22Rv1 (cell line): Measurements from ENCODE around the gene SLC7A8.

Experiments
- ZFX ChIP-seq: fragments of 450-650 bp; IDR thresholded peaks from 2 replicates; pipeline ENCODE4 v1.6.1; 2017; ENCODE audit warnings: antibody characterized with exemption, borderline replicate concordance
- TF ChIP-seq, protein P1 (sequence below): fragments of 450-650 bp; IDR thresholded peaks from 2 replicates; pipeline ENCODE4 v1.5.1; 2017; ENCODE audit warnings: mild to moderate bottlenecking

DNA sequence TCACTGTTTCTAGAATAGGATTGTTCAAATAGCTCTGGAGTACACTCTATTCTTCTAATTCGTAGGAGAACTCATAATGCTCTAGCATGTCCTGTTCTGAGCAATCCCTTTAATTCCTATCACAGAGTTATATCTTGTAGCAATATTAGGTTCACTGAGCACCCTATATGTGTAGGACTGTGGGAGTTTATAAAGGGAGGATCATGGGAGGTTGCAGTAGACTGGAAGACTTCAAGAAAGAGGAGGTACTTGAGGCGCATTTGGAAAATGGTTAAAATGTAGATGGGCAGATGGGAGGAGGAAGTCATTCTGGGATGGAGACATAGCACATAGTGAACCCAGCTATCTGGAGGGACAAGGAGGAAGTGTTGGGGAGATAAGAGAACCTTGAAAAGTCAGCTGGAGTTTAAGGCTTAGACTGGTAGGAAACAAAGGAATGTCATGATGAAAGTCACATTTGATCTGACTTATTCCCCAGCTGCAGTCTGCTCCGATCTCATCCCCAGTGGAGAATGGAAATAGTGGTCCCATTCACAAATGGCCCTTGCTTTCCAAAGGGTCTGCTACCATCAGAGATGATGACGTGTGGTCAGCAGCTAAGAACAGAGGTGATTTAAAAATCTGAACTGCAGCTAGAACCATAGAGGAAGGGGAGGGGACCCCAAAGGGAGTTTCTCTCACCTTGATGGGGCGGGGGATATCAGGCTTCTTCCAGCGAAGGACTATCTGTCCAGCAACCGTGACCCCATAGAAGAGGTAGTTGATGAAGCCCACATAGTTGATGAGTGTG is 54.3 kb downstream of the SLC7A8 start:
- TF ChIP-seq, protein P1, sequence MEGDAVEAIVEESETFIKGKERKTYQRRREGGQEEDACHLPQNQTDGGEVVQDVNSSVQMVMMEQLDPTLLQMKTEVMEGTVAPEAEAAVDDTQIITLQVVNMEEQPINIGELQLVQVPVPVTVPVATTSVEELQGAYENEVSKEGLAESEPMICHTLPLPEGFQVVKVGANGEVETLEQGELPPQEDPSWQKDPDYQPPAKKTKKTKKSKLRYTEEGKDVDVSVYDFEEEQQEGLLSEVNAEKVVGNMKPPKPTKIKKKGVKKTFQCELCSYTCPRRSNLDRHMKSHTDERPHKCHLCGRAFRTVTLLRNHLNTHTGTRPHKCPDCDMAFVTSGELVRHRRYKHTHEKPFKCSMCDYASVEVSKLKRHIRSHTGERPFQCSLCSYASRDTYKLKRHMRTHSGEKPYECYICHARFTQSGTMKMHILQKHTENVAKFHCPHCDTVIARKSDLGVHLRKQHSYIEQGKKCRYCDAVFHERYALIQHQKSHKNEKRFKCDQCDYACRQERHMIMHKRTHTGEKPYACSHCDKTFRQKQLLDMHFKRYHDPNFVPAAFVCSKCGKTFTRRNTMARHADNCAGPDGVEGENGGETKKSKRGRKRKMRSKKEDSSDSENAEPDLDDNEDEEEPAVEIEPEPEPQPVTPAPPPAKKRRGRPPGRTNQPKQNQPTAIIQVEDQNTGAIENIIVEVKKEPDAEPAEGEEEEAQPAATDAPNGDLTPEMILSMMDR, result no peak
- TF ChIP-seq ZFX, result no peak
